Adrenal gland (tissue), 12 donors: Measurements from ENCODE around the gene DNAJC10. TPM values are rescaled to one million over a fixed set of nuclear protein-coding genes. Genes with fewer than 3 reads are reported as not detected.
"Not testable (repeated sequence)": the region's sequence is repeated elsewhere in the genome, so short reads cannot be mapped to it uniquely, and the experiment has no call there.

Source experiments
- DNase-seq, 7 donors: peaks; one replicate each; pipeline ENCODE4 v3.0.0-alpha.2; 2019 to 2020
- H3K27ac ChIP-seq, 5 donors: fragments of 200-600 bp; sonication (generic) in 4 of 5; 1 replicate in 3 of 5; 2 replicates in 2 of 5; pipeline versions ENCODE4 v1.5.1 to v1.8.0; 2016 to 2020; ENCODE audit warnings: mild to moderate bottlenecking in 1 of 5
- H3K27me3 ChIP-seq: fragments of 200-600 bp; 2 replicates; pipeline ENCODE4 v1.8.0; 2021
- H3K36me3 ChIP-seq, 2 donors: fragments of 200-600 bp; replicated peaks in 1 of 2; 1 replicate in 1 of 2; 2 replicates in 1 of 2; pipeline versions ENCODE4 v1.5.1 to v1.8.0; 2018 to 2022
- H3K4me1 ChIP-seq, 2 donors: fragments of 200-600 bp; replicated peaks in 1 of 2; 1 replicate in 1 of 2; 2 replicates in 1 of 2; pipeline versions ENCODE4 v1.5.1 to v1.8.0; 2018 to 2021
- H3K4me3 ChIP-seq, 4 donors: fragments of 200-600 bp; sonication (generic) in 3 of 4; one replicate each; pipeline ENCODE4 v1.5.1; 2016 to 2018
- H3K9me3 ChIP-seq, 3 donors: fragments of 200-600 bp; sonication (generic) in 1 of 3; replicated peaks in 1 of 3; 1 replicate in 2 of 3; 2 replicates in 1 of 3; pipeline versions ENCODE4 v1.5.1 to v1.8.0; 2016 to 2021
- CTCF ChIP-seq, 6 experiments: fragments of 450-650 bp in 4 of 6; fragments of 200-600 bp in 2 of 6; sonication (generic) in 1 of 6; IDR thresholded peaks; 1 replicate in 5 of 6; 2 replicates in 1 of 6; pipeline versions ENCODE4 v1.5.1 to v1.8.0; 2016 to 2021; ENCODE audit warnings: antibody characterized with exemption in 6 of 6, mild to moderate bottlenecking in 2 of 6, moderate library complexity in 1 of 6
- POLR2A ChIP-seq, 2 donors: fragments of 450-650 bp; IDR thresholded peaks; one replicate each; pipeline ENCODE4 v1.6.1; 2017; ENCODE audit warnings: antibody characterized with exemption in 2 of 2, mild to moderate bottlenecking in 2 of 2, moderate library complexity in 1 of 2
- WGBS, 4 donors: extraction: QIAGEN DNeasy Blood & Tissue Kit in 2 of 4; methylation state at CpG; one replicate each; pipeline versions ENCODE4 v1.1.5 to v1.1.7; 2013 to 2017; 5-methylcytosine and 5-hydroxymethylcytosine counted together
- intact Hi-C, 2 donors: fragments of 100-400 bp; cut with DNase I; formaldehyde crosslinking; loops; one replicate each; pipeline versions ENCODE4 v1.14.1 to v1.15.0; 2022 to 2023
- polyA plus RNA-seq, 3 donors: library from polyadenylated mRNA; stranded (reverse); fragments of 200-250 nt in 2 of 3; fragments of 350-450 nt in 1 of 3; fragmentation: Illumina TruSeq in 1 of 3; extraction: RNeasy Lipid Tissue Mini Kit (QIAGEN cat#74804) in 1 of 3; gene quantifications; one replicate each; pipeline ENCODE4 v1.2.3, GENCODE V29; 2013 to 2014
- total RNA-seq, 9 donors: library from RNA; depleted of rRNA in 4 of 9; stranded (reverse); fragments of >200 nt in 4 of 9; fragments of 120-200 nt in 1 of 9; fragmentation: NEBNext Ultra II Directional in 1 of 9; extraction: Animal tissue kit (Norgen Biotek cat#: 25700) in 1 of 9; gene quantifications; one replicate each; pipeline versions ENCODE4 v1.1.0 to v1.2.4, GENCODE V29; 2013 to 2023
- donor health status: healthy with polysubstance abuse.
- donor health status: Bipolar disorder and iron deficiency.
- donor health status: DM: yes; HTN: yes; CAD: no.
- donor health status: DM: no; HTN: no; CAD: no.
- donor health status: DM: no; HTN: no; CAD: no.
- donor health status: DM: yes; HTN: yes; CAD: no.

DNAJC10 gene
- total and polyA plus RNA-seq, 12 donors, result 16.7 to 88.3 (median 41.1) TPM

- Histone ChIP-seq H3K27me3 (no peaks in the 10 kb centered on the region), H3K4me1 (peaks cover 0 to 7% of the 10 kb centered on the region in 2 donors), H3K9me3 (no peaks in the 10 kb centered on the region), H3K36me3 (peaks cover 0 to 9% of the 10 kb centered on the region in 2 donors), H3K4me3 (no peak overlapping the region), H3K27ac (peak overlapping the region in 1 of 5 donors; percentile 13)
- 43 to 64% (median 53%) methylated on average over 7 of the region's 7 CpGs for WGBS, 4 donors
- peak; percentile 33 to 62 (median 44) for TF ChIP-seq CTCF (IDR thresholded peaks at IDR 0.05)
- TF ChIP-seq POLR2A (IDR thresholded peaks at IDR 0.05), result no peak
- intact Hi-C loops, result no loop called here
- DNase-seq, result peak in 5 of 7 donors; percentile 8 to 34 (median 17)
These were observed 51.5 kb downstream of the DNAJC10 start for GRCh38 chr2:182767578-182767977.

GRCh38 chr2:182768950-182769349, 52.9 kb downstream of the DNAJC10 start:
- H3K36me3 ChIP-seq, intact Hi-C loops, H3K4me1 ChIP-seq, H3K9me3 ChIP-seq, H3K27me3 ChIP-seq, H3K27ac ChIP-seq, H3K4me3 ChIP-seq, DNase-seq: not testable (repeated sequence)
- 98 to 100% (median 100%) methylated on average over 2 of the region's 2 CpGs for WGBS, 4 donors

DNA sequence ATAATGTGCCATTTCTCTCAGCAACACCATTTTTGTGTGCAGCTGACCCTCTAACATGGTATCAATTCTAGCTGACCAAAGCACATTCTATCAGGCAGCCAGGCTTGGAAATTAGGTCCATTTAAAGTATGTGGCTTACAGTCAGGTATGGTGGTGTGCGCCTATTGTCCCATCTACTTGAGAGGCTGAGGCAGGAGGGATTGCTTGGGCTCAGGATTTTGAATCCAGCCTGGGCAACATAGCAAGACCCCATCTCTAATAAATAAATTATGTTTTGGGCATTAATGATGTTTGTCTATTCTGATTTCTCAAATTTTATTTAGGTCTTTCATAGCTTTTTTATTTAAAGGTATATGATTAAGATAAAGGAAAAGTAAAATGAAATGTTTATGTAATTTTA, 63.3 kb downstream of the DNAJC10 start:
- no peak overlapping the region for H3K4me3 ChIP-seq
- 97 to 100% (median 99%) methylated on average over 1 of the region's 1 CpG for WGBS, 4 donors

DNA sequence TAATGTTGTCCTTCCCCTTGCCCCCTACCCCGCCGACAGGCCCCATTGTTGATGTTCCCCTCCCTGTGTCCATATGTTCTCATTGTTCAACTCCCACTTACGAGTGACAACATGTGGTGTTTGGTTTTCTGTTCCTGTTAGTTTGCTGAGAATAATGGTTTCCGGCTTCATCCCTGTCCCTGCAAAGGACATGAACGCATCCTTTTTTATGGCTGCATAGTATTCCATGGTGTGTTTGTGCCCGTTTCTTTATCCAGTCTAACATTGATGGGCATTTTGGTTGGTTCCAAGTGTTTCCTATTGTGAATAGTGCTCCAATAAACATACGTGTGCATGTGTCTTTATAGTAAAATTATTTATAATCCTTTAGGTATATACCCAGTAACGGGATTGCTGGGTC, 65.0 kb downstream of the DNAJC10 start:
- WGBS, 4 donors, result 96 to 99% (median 98%) methylated on average over 8 of the region's 8 CpGs
- not testable (repeated sequence) for H3K9me3 ChIP-seq, H3K27ac ChIP-seq, H3K4me1 ChIP-seq, H3K36me3 ChIP-seq, H3K27me3 ChIP-seq, H3K4me3 ChIP-seq, DNase-seq
- intact Hi-C loops, result loop anchor here (5.0 kb wide), 1 partner anchor 196 kb away; no protein-coding TSS in a partner anchor

More for the DNA sequence above, 63.3 kb downstream of the DNAJC10 start:
- H3K27ac ChIP-seq, result no peak overlapping the region
- no peak for DNase-seq
- H3K9me3 ChIP-seq, result no peaks in the 10 kb centered on the region
- H3K36me3 ChIP-seq, result no peaks in the 10 kb centered on the region
- no peaks in the 10 kb centered on the region for H3K4me1 ChIP-seq
- no peaks in the 10 kb centered on the region for H3K27me3 ChIP-seq
- TF ChIP-seq POLR2A (IDR thresholded peaks at IDR 0.05), result no peak
- TF ChIP-seq CTCF (IDR thresholded peaks at IDR 0.05), result no peak
- intact Hi-C loops, result no loop called here

GRCh38 chr2:182782686-182783085, 66.6 kb downstream of the DNAJC10 start:
- DNase-seq, H3K9me3 ChIP-seq, H3K36me3 ChIP-seq, H3K4me3 ChIP-seq, H3K27ac ChIP-seq, H3K27me3 ChIP-seq, H3K4me1 ChIP-seq: not testable (repeated sequence)
- intact Hi-C loops, result loop anchor here (5.0 kb wide), 1 partner anchor 195 kb away; no protein-coding TSS in a partner anchor
- WGBS, 4 donors, result 68 to 83% (median 80%) methylated on average over 3 of the region's 3 CpGs

- WGBS, 4 donors, result 85 to 91% (median 88%) methylated on average over 4 of the region's 4 CpGs
- Histone ChIP-seq H3K4me3 (no peak overlapping the region), H3K27me3 (no peaks in the 10 kb centered on the region), H3K9me3 (no peaks in the 10 kb centered on the region), H3K36me3 (no peaks in the 10 kb centered on the region), H3K4me1 (no peaks in the 10 kb centered on the region), H3K27ac (no peak overlapping the region)
- intact Hi-C loops, result loop anchor here (5.0 kb wide), 1 partner anchor 193 kb away; no protein-coding TSS in a partner anchor
- TF ChIP-seq CTCF (IDR thresholded peaks at IDR 0.05) (no peak), POLR2A (IDR thresholded peaks at IDR 0.05) (no peak)
- DNase-seq, result no peak
These were observed 68.1 kb downstream of the DNAJC10 start for GRCh38 chr2:182784058-182784706.
